ENCODE data around the gene SLC8A3. TPM values are rescaled to one million over a fixed set of nuclear protein-coding genes. Genes with fewer than 3 reads are reported as not detected.

The SLC8A3 gene
- total and polyA plus RNA-seq, 2 of the 13 experiments (the other 11 are each of a cell fraction or from before 2014, with no cell fraction given), result 0.01 to 0.02 TPM

GRCh38 chr14:70014406-70015095 lies 174.2 kb downstream of the SLC8A3 start:
- Histone ChIP-seq H3K27ac (ENCODE audit: extremely low read length, insufficient read depth, low read length) (no peak overlapping the region), H3K4me3 (replicated peaks in 1 of 3; ENCODE audit: insufficient read depth in 1 of 3, low read depth in 2 of 3, low read length in 3 of 3) (no peak overlapping the region), H2AFZ (ENCODE audit: low read length) (no peak overlapping the region), H3K36me3 (replicated peaks in 1 of 2; ENCODE audit: control insufficient read depth in 1 of 2, insufficient read depth in 2 of 2, low read length in 2 of 2) (peaks cover 22 to 45% of the 10 kb centered on the region in 2 experiments), H3K27me3 (ENCODE audit: control insufficient read depth in 1 of 2, insufficient read depth in 2 of 2, low read length in 2 of 2) (no peaks in the 10 kb centered on the region), H3K79me2 (ENCODE audit: insufficient read depth, low read length) (no peaks in the 10 kb centered on the region), H3K9ac (ENCODE audit: insufficient read depth, low read depth, low read length) (no peak overlapping the region), H3K9me3 (ENCODE audit: low read length) (no peaks in the 10 kb centered on the region), H3K4me2 (ENCODE audit: low read depth, low read length) (no peak overlapping the region), H4K20me1 (ENCODE audit: insufficient read depth, low read length) (no peaks in the 10 kb centered on the region), H3K4me1 (ENCODE audit: insufficient read depth, low read length) (no peaks in the 10 kb centered on the region)
- intact Hi-C loops (cut with micrococcal nuclease; ENCODE audit: unreplicated experiment), result loop anchor here (5.0 kb wide), 1 partner anchor 197 kb away; no protein-coding TSS in a partner anchor
- WGBS (ENCODE audit: low lambda C conversion rate), result 94% methylated on average over 7 of the region's 7 CpGs
- in situ Hi-C loops (cut with HindIII; ENCODE audit: extremely low pct_ligation_motif_present, low pct_unique_long_range_greater_than_20kb), result loop anchor here (25.0 kb wide), 1 partner anchor 427 kb away; no protein-coding TSS in a partner anchor
- CTCF ChIA-PET (ENCODE audit: low intra/inter-chr PET ratio, low total read pairs), result interaction anchor here (1.0 to 3.1 kb wide), 2 partner anchors 151 to 196 kb away, joined by 3 to 21 read pairs; no protein-coding TSS in a partner anchor
- DNase-seq (ENCODE audit: low spot score), result no peak
- BruUV-seq (replicated peaks), result no TSS peak
- POLR2A ChIA-PET, result interaction anchor here (2.1 kb wide), 1 partner anchor 135 kb away, joined by 7 read pairs; the partner anchor contains the start of gene SMOC1
- ATAC-seq, result no peak
- TF ChIP-seq ATF7-NPFF (CRISPR knock-in tag; IDR thresholded peaks at IDR 0.05; ENCODE audit: low read depth) (no peak), ZBTB25 (CRISPR knock-in tag; IDR thresholded peaks at IDR 0.05) (no peak), ZFP36L2 (CRISPR knock-in tag; IDR thresholded peaks at IDR 0.05) (no peak), RERE (CRISPR knock-in tag; IDR thresholded peaks at IDR 0.05; ENCODE audit: low read depth) (no peak)
- FAIRE-seq, result no peak
